Kidney (tissue), 14 donors: ENCODE data around the gene STXBP2. TPM values are rescaled to one million over a fixed set of nuclear protein-coding genes. Genes with fewer than 3 reads are reported as not detected.

Experiments used
- DNase-seq, 5 donors: peaks; one replicate each; pipeline ENCODE4 v3.0.0-alpha.2; 2013 to 2020
- FAIRE-seq: peaks from 2 replicates; lab custom pipeline; 2012; peaks lifted over from hg19 to GRCh38; lab: Jason Lieb, UNC
- H3K27ac ChIP-seq, 2 donors: one replicate each; pipeline ENCODE4 v1.7.0; 2013; ENCODE audit warnings: low read depth in 2 of 2, low read length in 2 of 2, inconsistent platforms in 1 of 2
- H3K27me3 ChIP-seq: one replicate; pipeline ENCODE4 v1.7.1; 2013; ENCODE audit warnings: low read length, inconsistent platforms; ENCODE audit not compliant: control insufficient read depth, insufficient read depth
- H3K36me3 ChIP-seq, 3 donors: one replicate each; pipeline versions ENCODE4 v1.7.0 to v1.7.1; 2013; ENCODE audit warnings: low read length in 3 of 3, control low read depth in 1 of 3, inconsistent platforms in 1 of 3; ENCODE audit not compliant: insufficient read depth in 3 of 3, control insufficient read depth in 2 of 3
- H3K4me1 ChIP-seq, 3 donors: one replicate each; pipeline versions ENCODE4 v1.7.0 to v1.7.1; 2013; ENCODE audit warnings: low read length in 3 of 3, inconsistent platforms in 1 of 3, low read depth in 1 of 3; ENCODE audit not compliant: control insufficient read depth in 2 of 3, insufficient read depth in 2 of 3
- H3K4me3 ChIP-seq, 3 donors: one replicate each; pipeline versions ENCODE4 v1.7.0 to v1.8.1; 2013; ENCODE audit warnings: low read length in 3 of 3, control low read depth in 1 of 3, inconsistent platforms in 1 of 3
- H3K9ac ChIP-seq, 3 donors: one replicate each; pipeline versions ENCODE4 v1.7.0 to v1.7.1; 2013; ENCODE audit warnings: low read length in 3 of 3, control low read depth in 1 of 3, inconsistent platforms in 1 of 3
- H3K9me3 ChIP-seq, 3 donors: one replicate each; pipeline versions ENCODE4 v1.7.0 to v1.7.1; 2013; ENCODE audit warnings: low read length in 3 of 3, control low read depth in 1 of 3, inconsistent platforms in 1 of 3; ENCODE audit not compliant: control insufficient read depth in 2 of 3, insufficient read depth in 1 of 3
- intact Hi-C: fragments of 100-400 bp; cut with DNase I; formaldehyde crosslinking; loops from one replicate; pipeline ENCODE4 v1.11.1; 2022
- polyA plus RNA-seq: library from polyadenylated mRNA; stranded (reverse); fragments of 350-450 nt; fragmentation: Illumina TruSeq; extraction: RNeasy Lipid Tissue Mini Kit (QIAGEN cat#74804); gene quantifications from one replicate; pipeline ENCODE4 v1.2.3, GENCODE V29; 2014; ENCODE audit warnings: low read depth, low replicate concordance; ENCODE audit not compliant: insufficient read depth
- total RNA-seq: library from RNA; stranded (reverse); fragmentation: NEBNext Ultra II Directional; extraction: Animal tissue kit (Norgen Biotek cat#: 25700); gene quantifications from one replicate; pipeline ENCODE4 v1.2.1, GENCODE V29; 2021
- TF ChIP-seq, protein P1 (sequence below): IDR thresholded peaks from 3 replicates; pipeline ENCODE4 v1.5.1; 2012; ENCODE audit warnings: mild to moderate bottlenecking, moderate library complexity, borderline replicate concordance; ENCODE audit not compliant: insufficient read depth; ENCODE audit errors: extremely low read depth
- donor health status: control.
- donor health status: control.
- donor health status: control.
- donor health status: control.
- donor health status: control.
- donor health status: DM: yes; HTN: yes; CAD: no.
- donor health status: Normal renal cell carcinoma (clear cell type).

STXBP2 gene
- total and polyA plus RNA-seq, 2 donors from 2014 or later: 74.8 to 136 TPM

DNA sequence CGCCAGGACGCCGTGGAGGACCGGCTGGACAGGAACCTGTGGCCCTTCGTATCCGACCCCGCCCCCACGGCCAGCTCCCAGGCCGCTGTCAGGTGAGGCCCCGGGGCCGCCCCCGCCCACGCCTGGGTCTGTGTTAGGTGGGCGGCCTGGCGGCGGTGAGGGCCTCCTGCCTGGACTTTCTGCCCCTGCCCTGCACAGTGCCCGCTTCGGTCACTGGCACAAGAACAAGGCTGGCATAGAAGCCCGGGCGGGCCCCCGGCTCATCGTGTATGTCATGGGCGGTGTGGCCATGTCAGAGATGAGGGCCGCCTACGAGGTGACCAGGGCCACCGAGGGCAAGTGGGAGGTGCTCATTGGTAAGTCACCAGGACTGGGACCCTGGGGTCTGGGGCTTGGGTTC, 10.2 kb downstream of the STXBP2 start:
- no peaks in the 10 kb centered on the region for H3K27me3 ChIP-seq
- H3K36me3 ChIP-seq: no peaks in the 10 kb centered on the region
- FAIRE-seq (no peak), DNase-seq (no peak)
- no peaks in the 10 kb centered on the region for H3K9me3 ChIP-seq
- no peak overlapping the region for H3K9ac ChIP-seq
- TF ChIP-seq, protein P1, sequence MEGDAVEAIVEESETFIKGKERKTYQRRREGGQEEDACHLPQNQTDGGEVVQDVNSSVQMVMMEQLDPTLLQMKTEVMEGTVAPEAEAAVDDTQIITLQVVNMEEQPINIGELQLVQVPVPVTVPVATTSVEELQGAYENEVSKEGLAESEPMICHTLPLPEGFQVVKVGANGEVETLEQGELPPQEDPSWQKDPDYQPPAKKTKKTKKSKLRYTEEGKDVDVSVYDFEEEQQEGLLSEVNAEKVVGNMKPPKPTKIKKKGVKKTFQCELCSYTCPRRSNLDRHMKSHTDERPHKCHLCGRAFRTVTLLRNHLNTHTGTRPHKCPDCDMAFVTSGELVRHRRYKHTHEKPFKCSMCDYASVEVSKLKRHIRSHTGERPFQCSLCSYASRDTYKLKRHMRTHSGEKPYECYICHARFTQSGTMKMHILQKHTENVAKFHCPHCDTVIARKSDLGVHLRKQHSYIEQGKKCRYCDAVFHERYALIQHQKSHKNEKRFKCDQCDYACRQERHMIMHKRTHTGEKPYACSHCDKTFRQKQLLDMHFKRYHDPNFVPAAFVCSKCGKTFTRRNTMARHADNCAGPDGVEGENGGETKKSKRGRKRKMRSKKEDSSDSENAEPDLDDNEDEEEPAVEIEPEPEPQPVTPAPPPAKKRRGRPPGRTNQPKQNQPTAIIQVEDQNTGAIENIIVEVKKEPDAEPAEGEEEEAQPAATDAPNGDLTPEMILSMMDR: no peak
- peaks cover 0 to under 1% (median 0%) of the 10 kb centered on the region in 3 donors for H3K4me1 ChIP-seq
- intact Hi-C loops: no loop called here
- no peak overlapping the region for H3K27ac ChIP-seq
- H3K4me3 ChIP-seq: no peak overlapping the region

DNA sequence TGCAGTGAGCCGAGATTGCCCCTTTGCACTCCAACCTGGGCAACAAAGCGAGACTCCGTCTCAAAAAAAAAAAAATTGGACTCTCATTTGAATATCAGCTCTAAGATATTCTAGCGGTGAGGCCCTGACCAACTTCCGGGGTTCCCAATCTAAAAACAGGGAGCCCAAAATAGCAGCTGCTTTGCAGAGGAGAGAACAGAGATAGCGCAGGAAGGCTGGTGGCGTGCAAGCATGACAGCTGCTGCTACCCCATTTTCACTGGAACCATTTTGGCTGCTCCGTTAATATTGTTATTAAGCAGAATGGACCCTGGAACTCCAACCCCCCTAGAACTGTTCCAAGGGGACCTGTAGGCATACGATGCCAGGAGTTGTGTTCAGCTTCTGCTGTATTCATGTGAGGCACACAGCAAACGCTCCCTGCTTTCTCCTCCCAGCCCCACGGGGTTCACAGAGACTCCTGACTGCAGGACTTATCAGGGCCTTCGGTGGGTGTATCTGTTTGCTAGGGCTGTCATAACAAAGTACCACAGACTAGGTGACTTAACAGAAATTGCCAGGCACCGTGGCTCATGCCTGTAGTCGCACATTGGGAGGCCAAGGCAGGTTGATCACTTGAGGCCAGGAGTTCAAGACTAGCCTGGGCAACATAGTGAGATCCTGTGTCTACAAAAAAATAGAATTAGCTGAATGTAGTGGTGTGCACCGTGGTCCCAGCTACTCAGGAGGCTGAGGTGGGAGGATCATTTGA, 11.5 kb downstream of the STXBP2 start:
- FAIRE-seq: no peak
- Histone ChIP-seq H3K36me3 (no peaks in the 10 kb centered on the region), H3K4me3 (no peak overlapping the region), H3K9me3 (no peaks in the 10 kb centered on the region), H3K9ac (no peak overlapping the region), H3K27me3 (no peaks in the 10 kb centered on the region), H3K4me1 (peaks cover 0 to 3% (median 0%) of the 10 kb centered on the region in 3 donors), H3K27ac (no peak overlapping the region)
- TF ChIP-seq, protein P1: no peak
- intact Hi-C loops: no loop called here
- no peak for DNase-seq

DNA sequence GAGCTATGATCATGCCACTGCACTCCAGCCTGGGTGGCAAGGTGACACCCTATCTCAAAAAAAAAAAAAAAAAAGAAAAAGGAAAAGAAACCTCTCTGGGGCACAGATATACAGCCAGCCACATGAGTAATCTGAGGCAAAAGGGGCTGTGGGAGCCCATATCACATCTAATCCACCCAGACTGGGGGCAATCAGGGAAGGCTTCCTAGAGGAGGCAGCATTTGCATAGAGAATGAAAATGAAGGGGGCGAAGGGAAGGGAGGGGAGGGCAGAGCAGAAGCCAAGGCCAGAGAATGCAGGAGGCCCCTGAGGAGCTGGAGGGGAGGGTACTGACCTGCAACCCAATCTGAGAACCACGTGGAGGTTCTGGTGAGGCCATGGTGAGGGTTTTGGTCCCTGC, 13.2 kb downstream of the STXBP2 start:
- Histone ChIP-seq H3K9ac (no peak overlapping the region), H3K9me3 (no peaks in the 10 kb centered on the region), H3K4me1 (peaks cover 0 to 3% (median 0%) of the 10 kb centered on the region in 3 donors), H3K4me3 (no peak overlapping the region), H3K27ac (no peak overlapping the region), H3K36me3 (no peaks in the 10 kb centered on the region), H3K27me3 (no peaks in the 10 kb centered on the region)
- no peak for DNase-seq
- TF ChIP-seq, protein P1: no peak
- no peak for FAIRE-seq
- intact Hi-C loops: no loop called here
